Lung (tissue), 12 donors: ENCODE results near the gene CARMIL3. TPM values are rescaled to one million over a fixed set of nuclear protein-coding genes. Genes with fewer than 3 reads are reported as not detected.

Source experiments
- ATAC-seq: fragments of 200-7000 bp; cut with Tn5 transposase; one replicate; pipeline ENCODE4 v1.9.1; 2020; ENCODE audit warnings: moderate number of reproducible peaks; ENCODE audit not compliant: insufficient read depth, low FRiP score
- DNase-seq, 3 donors: peaks; one replicate each; pipeline ENCODE4 v3.0.0-alpha.2; 2013 to 2017
- H3K27ac ChIP-seq, 2 donors: one replicate each; pipeline ENCODE4 v1.5.1; 2013; ENCODE audit warnings: mild to moderate bottlenecking in 2 of 2, moderate library complexity in 2 of 2, control low read depth in 1 of 2, inconsistent platforms in 1 of 2, low read depth in 1 of 2, low read length in 1 of 2
- H3K27me3 ChIP-seq, 3 donors: one replicate each; pipeline ENCODE4 v1.5.1; 2013; ENCODE audit warnings: low read length in 2 of 3; ENCODE audit not compliant: control insufficient read depth in 3 of 3, insufficient read depth in 3 of 3
- H3K36me3 ChIP-seq, 4 donors: one replicate each; pipeline ENCODE4 v1.5.1; 2013; ENCODE audit warnings: low read length in 4 of 4, mild to moderate bottlenecking in 1 of 4, moderate library complexity in 1 of 4; ENCODE audit not compliant: control insufficient read depth in 4 of 4, insufficient read depth in 4 of 4
- H3K4me1 ChIP-seq, 5 donors: one replicate each; pipeline ENCODE4 v1.5.1; 2013; ENCODE audit warnings: low read length in 5 of 5, mild to moderate bottlenecking in 2 of 5, moderate library complexity in 1 of 5; ENCODE audit not compliant: control insufficient read depth in 5 of 5, insufficient read depth in 5 of 5
- H3K4me3 ChIP-seq: one replicate; pipeline ENCODE4 v1.5.1; 2013; ENCODE audit warnings: mild to moderate bottlenecking, control low read depth, moderate library complexity
- H3K9ac ChIP-seq, 2 donors: one replicate each; pipeline ENCODE4 v1.5.1; 2013; ENCODE audit warnings: low read length in 2 of 2, control low read depth in 1 of 2; ENCODE audit not compliant: insufficient read depth in 1 of 2
- H3K9me3 ChIP-seq, 4 donors: one replicate each; pipeline ENCODE4 v1.5.1; 2013; ENCODE audit warnings: low read length in 3 of 4, mild to moderate bottlenecking in 1 of 4, moderate library complexity in 1 of 4; ENCODE audit not compliant: control insufficient read depth in 4 of 4, insufficient read depth in 3 of 4
- WGBS, 2 donors: extraction: QIAGEN DNeasy Blood & Tissue Kit; methylation state at CpG; one replicate each; pipeline ENCODE4 v1.1.7; 2013; 5-methylcytosine and 5-hydroxymethylcytosine counted together
- polyA plus RNA-seq, 2 donors: library from polyadenylated mRNA; stranded (reverse); fragments of 200-250 nt; gene quantifications; one replicate each; pipeline ENCODE4 v1.2.1, GENCODE V29; 2013
- total RNA-seq, 2 donors: library from RNA; depleted of rRNA in 1 of 2; stranded (reverse); fragments of >200 nt in 1 of 2; gene quantifications; one replicate each; pipeline ENCODE4 v1.2.1, GENCODE V29; 2014 to 2021
- TF ChIP-seq, protein P1 (sequence below): IDR thresholded peaks from 2 replicates; pipeline ENCODE4 v1.5.1; 2012; ENCODE audit warnings: mild to moderate bottlenecking; ENCODE audit errors: control extremely low read depth, extremely low read depth
- donor health status: control.
- donor health status: control.
- donor health status: Bipolar disorder and iron deficiency.
- donor health status: healthy.
- donor health status: DM: yes; HTN: yes; CAD: no.

The CARMIL3 gene
- total and polyA plus RNA-seq, 4 donors = 0.37 to 2.4 (median 0.78) TPM

DNA sequence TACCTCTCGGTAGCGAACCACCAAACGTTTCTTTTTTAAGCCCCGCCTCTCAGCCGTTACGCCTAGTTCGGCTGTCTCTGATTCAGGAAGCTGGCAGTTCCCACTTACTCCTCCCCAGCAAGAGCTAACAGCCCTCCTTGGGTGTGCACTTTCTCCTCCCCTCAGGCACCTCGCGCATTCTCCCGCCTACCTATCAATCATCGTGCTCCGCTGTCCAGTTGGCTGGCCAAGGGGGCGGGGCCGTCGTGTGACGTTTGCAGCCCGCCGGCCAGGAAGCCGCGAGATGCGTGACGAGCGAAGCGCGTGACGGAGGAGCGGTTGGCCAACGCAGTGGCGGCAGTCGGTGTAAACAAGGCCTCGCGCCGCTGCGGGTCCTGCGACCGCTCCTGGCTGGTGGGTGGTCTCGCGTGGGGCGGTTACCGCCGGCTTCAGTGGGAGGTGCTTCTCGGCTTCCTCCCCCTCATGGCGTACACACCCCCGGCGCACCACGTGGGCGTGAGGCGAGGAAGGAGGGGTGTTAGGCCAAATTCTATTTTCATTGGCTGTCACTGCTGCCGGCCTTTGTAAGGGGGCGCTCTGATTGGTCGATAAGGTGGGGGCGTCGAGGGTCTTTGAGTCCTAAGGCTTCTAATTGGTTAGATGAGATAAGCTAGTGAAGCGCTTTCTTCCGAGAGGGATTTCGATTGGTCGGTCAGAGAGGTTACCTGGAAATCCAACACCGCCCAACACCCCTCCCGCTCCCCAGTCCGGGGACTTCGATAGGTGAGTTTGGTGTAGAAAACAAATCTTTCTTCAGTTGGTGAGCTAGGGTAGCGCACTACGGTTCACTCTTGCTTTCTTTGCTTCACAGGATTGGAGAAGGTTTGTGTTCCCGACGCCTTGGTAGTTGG, 63.0 kb downstream of the CARMIL3 start, which contains the start of the genes DCAF11 and NRL:
TSS of gene DCAF11 (plus strand) at position 246 of the 890 bp plus-strand sequence. CDS start 818 bp downstream, outside the sequence.
TSS of gene NRL (minus strand) at position 418 of the 890 bp plus-strand sequence. CDS start 32,101 bp downstream, outside the sequence.
- peak within 1 kb of the TSS; percentile 55 for H3K4me3 ChIP-seq
- DNase-seq (peak; percentile 99 to 100 (median 100)), ATAC-seq (peak; percentile 95)
- H3K9ac ChIP-seq = peak within 1 kb of the TSS; percentile 65 to 95
- H3K9me3 ChIP-seq = no peaks in the 10 kb centered on the region
- no peaks in the 10 kb centered on the region for H3K27me3 ChIP-seq
- H3K27ac ChIP-seq = peak within 1 kb of the TSS; percentile 97 to 98
- H3K36me3 ChIP-seq = peaks cover 15 to 22% (median 15%) of the 10 kb centered on the region in 4 donors
- peaks cover 0 to 18% (median 7%) of the 10 kb centered on the region in 5 donors for H3K4me1 ChIP-seq
- 0% methylated on average over 65 of the region's 65 CpGs for WGBS, 2 donors
- TF ChIP-seq, protein P1, sequence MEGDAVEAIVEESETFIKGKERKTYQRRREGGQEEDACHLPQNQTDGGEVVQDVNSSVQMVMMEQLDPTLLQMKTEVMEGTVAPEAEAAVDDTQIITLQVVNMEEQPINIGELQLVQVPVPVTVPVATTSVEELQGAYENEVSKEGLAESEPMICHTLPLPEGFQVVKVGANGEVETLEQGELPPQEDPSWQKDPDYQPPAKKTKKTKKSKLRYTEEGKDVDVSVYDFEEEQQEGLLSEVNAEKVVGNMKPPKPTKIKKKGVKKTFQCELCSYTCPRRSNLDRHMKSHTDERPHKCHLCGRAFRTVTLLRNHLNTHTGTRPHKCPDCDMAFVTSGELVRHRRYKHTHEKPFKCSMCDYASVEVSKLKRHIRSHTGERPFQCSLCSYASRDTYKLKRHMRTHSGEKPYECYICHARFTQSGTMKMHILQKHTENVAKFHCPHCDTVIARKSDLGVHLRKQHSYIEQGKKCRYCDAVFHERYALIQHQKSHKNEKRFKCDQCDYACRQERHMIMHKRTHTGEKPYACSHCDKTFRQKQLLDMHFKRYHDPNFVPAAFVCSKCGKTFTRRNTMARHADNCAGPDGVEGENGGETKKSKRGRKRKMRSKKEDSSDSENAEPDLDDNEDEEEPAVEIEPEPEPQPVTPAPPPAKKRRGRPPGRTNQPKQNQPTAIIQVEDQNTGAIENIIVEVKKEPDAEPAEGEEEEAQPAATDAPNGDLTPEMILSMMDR = no peak

DNA sequence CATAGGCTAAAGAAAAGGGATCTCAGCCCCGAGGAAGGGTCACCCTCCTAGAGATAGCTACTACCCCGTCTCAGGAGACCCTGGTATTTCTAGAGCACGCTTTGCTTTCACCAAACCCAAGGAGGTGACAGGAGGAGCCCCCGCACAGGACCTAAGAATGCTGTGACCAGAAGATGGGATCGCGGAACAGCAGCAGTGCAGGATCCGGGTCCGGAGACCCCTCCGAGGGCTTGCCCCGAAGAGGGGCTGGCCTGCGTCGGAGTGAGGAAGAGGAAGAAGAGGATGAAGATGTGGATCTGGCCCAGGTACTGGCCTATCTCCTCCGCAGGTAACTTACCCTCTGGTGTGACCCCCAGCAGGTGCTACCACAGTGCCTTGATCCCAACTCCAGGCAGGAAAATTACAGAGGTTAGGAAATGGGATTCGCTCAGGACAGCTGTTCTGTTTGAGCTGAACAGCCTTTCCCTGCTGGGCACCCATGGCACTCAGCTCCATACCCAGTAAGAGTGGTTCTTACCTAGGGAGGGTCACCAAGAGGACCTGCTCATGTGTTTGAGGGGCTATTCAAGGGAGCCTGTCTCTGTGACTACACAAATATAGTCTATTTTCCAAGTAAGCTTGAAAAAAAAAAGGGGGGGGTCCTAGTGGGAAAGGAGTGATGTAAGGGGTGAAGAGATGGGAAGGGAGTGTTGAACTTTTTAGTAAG, 63.8 kb downstream of the CARMIL3 start:
- H3K4me3 ChIP-seq = peak overlapping the region; percentile 50
- H3K9me3 ChIP-seq = no peaks in the 10 kb centered on the region
- no peaks in the 10 kb centered on the region for H3K27me3 ChIP-seq
- peaks cover 0 to 18% (median 7%) of the 10 kb centered on the region in 5 donors for H3K4me1 ChIP-seq
- no peak for ATAC-seq
- no peak for DNase-seq
- TF ChIP-seq, protein P1 = no peak
- H3K27ac ChIP-seq = peak overlapping the region; percentile 75 to 90
- 2 to 3% methylated on average over 14 of the region's 14 CpGs for WGBS, 2 donors
- H3K9ac ChIP-seq = peak overlapping the region; percentile 57 to 95
- peaks cover 16 to 26% (median 18%) of the 10 kb centered on the region in 4 donors for H3K36me3 ChIP-seq

DNA sequence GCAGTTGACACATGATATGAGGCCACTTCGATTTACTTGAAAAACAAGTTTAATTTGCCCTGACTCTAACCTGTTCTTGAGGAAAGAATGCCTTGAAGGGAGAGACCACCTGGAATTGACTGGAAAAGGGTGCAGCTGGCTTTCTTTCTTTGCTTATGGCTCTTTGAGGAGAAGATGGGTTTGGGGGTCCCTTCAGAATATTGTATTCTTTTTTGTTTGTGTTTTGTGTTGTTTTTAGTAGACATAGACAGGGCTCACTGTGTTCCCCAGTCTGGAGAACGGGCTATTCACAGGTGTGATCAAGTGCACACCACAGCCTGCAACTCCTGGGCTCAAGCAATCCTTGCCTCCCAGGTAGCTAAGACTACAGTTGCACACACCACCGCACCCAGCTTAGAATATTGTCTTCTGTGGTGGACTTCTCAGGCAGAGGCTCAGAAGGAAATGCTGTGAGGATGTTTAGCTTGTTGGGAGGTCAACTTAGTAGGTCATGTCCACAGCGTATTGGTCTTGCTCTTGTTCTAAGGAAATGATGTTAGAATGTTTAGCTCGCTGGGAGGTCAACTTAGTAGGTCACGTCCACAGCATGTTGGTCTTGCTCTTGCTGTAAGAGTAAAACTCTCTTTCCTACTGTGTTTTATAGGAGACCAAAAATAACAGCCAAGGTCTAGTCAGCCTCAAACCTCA, 64.5 kb downstream of the CARMIL3 start:
- Histone ChIP-seq H3K9ac (no peak overlapping the region), H3K27ac (no peak overlapping the region), H3K9me3 (no peaks in the 10 kb centered on the region), H3K27me3 (no peaks in the 10 kb centered on the region), H3K4me1 (peaks cover 0 to 18% (median 7%) of the 10 kb centered on the region in 5 donors), H3K36me3 (peaks cover 22 to 33% (median 23%) of the 10 kb centered on the region in 4 donors), H3K4me3 (no peak overlapping the region)
- ATAC-seq = no peak
- peak in 1 of 3 donors; percentile 54 for DNase-seq
- TF ChIP-seq, protein P1 = no peak
- 67 to 77% methylated on average over 6 of the region's 6 CpGs for WGBS, 2 donors
